ENCODE results near the gene COL20A1.
"Not testable (repeated sequence)": the region's sequence is repeated elsewhere in the genome, so short reads cannot be mapped to it uniquely, and the experiment has no call there.

Gene COL20A1

DNA sequence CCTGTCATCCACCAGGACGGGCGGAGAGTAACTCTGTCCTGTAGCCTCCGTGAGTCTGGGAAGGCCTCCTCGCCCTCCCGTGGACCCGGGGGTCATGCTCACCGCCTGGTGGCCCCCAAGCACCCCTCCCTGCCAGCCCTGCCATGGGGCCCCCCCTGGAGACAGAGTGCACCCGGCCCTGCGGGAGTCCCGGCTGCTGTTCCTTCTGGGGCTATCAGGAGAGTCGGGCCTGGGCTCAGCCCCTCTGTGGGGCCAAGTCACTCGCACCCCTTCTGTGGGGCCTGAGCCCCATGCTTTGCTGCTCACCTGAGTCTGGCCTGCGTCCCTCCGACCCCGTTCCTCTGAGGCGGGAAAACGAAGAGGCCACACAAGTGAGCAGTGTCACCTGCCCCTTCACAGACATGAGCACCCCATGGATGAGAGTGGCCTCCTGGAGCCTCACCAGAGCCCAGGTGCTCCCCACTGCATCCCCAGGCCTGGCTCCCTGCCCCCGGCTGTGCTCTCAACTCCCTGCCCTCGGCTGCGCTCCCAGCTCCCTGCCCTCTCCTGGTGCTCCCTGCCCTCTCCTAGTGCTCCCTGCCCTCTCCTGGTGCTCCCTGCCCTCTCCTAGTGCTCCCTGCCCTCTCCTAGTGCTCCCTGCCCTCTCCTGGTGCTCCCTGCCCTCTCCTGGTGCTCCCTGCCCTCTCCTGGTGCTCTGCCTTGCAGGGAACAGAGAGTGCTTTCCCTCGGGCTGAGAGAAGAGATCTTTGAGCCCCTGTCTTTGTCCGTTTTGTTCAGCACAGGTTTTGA lies 72.8 kb downstream of the COL20A1 start:
- DNase-seq, result no peak

DNA sequence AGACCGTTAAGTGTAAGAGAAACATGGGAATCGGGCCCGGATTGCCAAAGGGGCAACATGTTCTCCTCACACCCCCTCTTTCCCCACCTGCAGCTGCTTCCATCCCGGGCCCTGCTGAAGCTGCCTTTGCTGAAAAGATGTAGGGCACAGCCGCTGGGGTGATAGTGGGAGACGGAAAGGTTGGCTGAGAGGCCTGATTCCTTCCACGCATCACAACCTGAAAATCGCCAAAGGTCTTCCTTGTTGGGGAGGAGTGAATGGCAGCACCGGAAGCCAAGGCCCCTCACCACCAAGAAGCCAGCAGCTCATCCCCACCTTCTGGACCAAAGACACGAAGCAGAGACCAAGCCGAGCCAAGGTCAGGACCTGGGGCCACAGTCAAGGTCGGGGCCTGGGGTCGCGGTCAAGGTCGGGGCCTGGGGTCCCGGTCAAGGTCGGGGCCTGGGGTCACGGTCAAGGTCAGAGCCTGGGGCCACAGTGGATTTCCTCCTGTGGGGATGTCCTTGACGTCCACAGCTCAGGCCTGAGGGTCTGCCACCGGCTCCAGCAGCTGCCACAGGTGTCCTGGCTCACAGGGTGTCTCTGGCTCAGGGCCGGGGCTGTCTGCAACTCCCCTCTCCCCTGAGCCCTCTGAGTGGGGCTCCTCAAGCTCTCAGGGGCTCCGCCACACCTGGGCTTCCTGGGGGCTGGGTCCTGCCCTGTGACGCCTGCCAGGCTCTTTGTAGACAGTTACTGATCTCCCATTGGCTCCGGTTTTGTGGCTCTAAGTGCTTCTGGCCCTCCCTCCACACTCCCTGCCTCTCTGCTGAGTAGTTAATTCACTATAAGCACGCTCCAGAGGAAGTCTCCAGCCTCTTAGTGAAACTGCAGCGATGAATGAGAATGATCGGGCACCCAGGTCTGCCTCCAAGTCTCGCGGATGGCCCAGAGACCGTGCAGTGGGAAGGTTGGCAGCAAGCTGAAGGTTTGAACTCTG lies 73.7 kb downstream of the COL20A1 start:
- no peak for DNase-seq

DNA sequence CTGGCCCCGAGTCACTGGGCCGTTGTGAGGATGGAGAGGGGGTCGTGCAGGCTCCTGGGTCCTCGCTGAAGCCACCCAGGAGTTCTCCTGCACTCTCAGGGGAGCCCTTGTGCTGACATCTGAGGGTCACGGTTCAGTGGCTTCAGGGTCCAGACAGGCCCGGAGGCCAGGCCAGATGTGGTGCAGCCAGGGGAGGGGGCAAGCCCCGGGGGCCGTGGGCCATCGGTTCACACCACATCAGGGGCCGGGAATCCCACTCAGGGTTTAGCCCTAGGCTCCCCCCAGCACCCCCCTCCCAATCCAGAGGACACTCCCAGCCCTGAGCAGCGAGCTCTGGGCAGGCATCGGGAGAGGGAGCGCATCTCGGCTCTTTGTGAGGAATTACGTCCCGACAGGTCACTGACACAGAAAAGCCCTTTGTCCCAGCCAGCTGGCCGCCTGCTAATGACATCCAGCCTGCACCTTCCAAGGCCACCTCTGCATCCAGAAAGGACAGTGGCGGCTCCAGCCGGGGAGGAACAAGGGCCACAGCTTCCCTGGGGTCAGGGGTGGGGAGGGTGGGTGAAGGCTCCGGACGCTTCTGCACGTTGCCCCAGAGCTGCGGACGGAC lies 74.6 kb downstream of the COL20A1 start:
- no peak for DNase-seq

DNA sequence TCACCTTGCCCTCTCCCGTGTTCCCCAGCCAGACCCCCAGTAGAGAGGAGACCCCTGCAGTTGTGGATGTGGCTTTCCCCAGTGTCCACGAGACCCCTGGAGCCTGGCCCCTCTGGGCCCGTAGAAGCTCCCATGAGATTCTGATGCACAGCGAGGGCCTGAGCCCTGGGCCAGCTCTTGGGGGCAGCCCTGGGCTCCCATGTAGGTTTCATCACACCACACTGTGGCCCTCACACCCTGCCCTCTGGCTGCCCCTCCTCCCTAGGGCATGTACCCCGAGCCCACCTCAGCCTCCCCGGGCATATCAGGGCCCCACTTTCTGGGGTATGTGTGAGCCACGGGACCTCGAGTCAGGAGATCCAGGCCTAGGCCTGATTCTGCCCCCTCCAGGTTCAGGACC lies 75.2 kb downstream of the COL20A1 start:
- no peak for DNase-seq

- DNase-seq, result no peak
These were observed 76.1 kb downstream of the COL20A1 start for GRCh38 chr20:63369024-63369530.

GRCh38 chr20:63369724-63370617 lies 77.0 kb downstream of the COL20A1 start:
- DNase-seq, result no peak

DNA sequence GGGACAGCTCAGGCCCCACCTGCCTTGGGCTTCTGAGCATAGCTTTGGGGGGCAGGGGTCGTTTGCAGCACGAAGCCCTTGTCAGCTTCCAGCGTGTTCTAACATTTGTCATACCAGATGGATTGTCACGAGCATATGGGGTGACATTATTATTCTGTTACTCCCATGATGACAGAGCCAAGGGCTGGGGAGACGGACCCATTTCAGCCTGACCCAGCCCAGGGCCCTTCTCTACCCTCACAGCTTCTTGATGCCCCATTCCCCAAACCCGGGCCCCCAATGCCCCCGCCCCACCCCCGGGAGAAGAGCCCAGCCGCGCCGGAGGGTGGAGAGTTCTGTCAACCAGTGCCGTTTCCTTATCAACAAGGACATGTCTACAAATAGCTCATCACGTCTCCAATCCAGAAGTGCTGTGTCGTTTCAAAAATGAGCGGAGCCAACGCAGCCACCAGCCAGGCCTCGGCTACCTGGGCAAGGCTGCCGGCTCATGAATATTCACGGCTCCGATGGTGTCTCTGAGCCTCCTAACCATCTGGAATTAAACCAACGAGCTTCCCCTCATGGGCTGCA lies 77.7 kb downstream of the COL20A1 start:
- DNase-seq, result no peak

GRCh38 chr20:63371291-63371865 lies 78.4 kb downstream of the COL20A1 start:
- no peak for DNase-seq

- DNase-seq, result no peak
These were observed 80.2 kb downstream of the COL20A1 start for GRCh38 chr20:63372971-63373885.

DNA sequence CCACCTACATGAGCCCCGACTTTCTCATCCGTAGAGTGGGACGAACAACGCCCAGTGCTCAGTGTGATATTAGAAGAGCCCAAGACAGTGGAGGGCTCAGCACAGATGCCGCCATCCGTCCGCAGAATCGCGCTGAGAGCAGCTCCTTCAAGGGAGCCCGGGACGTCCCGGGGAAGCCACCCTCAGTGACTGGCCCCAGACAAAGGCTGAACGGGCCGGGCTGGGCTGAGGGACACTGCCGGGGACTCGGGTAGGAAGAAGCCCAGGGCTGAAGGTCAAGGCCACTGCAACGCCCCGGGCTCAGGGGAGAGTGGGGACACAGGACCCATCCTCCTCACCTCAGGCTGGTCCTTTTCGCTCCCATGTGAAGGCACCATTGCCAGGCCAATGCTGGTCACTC lies 81.0 kb downstream of the COL20A1 start:
- no peak for DNase-seq

DNA sequence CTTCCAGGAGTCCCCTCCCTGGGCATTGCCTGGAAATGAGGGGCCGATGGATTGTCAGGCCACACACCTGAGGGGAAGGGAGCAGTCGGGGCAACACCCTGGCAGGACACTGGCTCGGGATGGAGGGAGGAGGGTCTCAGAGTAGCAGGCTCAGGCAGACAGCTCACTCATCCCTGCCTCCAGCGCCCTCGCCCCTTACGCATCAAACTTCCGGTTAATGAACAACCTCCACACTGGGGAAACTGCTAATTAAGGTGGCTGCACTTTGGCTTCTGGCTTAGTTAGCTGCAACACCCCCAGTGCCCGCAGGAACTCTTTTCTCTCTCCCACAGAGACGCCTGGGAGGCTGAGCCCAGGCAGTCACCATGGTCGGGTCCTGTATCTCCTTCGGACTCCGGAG lies 81.5 kb downstream of the COL20A1 start:
- DNase-seq, result no peak

- no peak for DNase-seq
These were observed 82.5 kb downstream of the COL20A1 start for GRCh38 chr20:63375438-63375837.

DNA sequence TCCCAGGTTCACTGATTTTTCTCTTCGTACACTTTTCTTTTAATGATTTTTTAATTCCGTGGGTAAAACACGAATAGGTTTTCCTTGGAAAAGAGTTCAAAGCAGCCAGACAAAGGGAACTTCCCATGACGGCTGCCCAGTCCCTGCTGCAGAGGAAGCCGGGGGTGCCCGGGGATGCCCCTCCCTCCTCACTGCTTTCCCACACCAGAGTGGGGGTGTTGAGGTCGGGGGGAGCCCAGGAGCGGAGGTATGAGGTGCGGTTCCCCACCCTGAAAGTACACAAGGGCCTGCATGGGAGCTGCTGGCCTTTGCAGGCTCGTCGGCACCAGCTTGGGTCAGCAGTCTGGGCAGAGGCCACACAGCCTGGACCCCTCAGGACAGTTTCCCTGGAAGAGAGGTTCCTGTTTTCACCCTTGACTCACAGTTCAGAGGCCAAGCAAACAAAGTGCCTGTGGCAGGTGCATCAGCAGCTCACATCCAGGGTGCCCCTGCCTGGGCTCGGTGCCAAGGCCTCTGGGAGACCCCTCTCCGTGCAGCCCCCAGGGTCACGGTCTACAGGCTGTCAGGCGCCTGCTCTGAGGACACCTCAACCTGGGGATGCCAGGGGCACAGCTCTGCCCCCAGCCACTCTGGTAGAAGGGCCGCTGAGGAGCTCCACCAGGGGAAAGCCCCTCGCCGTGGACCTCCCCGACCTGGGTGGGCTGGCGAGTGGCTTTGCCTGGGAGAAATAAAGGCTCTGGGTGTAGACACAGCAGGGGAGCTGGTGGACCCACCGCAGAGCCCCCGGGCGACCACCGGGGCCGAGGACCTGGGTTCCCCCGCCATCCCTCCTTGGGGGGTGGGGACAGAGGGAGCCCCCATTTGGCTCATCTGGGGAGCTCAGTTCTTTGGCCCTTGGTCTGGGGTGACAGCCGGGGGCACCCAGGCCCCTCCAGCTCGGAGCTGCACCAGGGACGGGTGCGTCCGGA lies 83.6 kb downstream of the COL20A1 start:
- no peak for DNase-seq

- no peak for DNase-seq
These were observed 84.4 kb downstream of the COL20A1 start for GRCh38 chr20:63377256-63377941.

- no peak for DNase-seq
These were observed 85.0 kb downstream of the COL20A1 start for GRCh38 chr20:63377951-63378381.

- DNase-seq, result no peak
These were observed 85.6 kb downstream of the COL20A1 start for GRCh38 chr20:63378626-63379025.

DNA sequence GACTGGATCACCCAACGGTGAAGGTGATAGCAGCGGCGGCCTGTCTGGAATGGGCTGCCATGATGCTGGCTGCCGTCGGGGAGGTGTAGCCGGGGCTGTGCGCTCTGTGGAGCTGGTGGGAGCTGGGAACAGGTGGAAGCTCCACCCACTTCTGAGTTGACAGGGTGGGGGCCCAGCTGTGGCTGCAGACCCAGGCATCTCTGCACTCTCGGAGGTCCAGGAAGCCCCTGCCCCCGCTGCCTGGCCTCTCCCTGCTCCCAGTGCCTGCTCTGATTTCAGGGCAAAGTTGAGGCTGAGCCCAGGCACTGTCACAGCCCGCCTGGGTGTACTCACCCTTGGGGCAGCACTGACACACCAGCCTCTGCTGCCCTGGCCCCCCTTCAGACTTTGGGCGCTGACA lies 86.3 kb downstream of the COL20A1 start:
- DNase-seq, result no peak

- DNase-seq, result not testable (repeated sequence)
These were observed 86.9 kb downstream of the COL20A1 start for GRCh38 chr20:63379872-63380271.

All from NCI-H1930 (cell line).